NB4 (cell line): ENCODE data around the gene NRL.

Experiments used
- DNase-seq: peaks from one replicate; pipeline ENCODE4 v3.0.0; 2010; ENCODE audit warnings: low read depth
- H3K4me3 ChIP-seq: one replicate; pipeline ENCODE4 v1.5.1; 2011; ENCODE audit warnings: mild to moderate bottlenecking, low read depth, low read length, moderate library complexity
- MYC ChIP-seq: IDR thresholded peaks from 2 replicates; pipeline ENCODE4 v1.6.1; 2011; ENCODE audit warnings: low read depth, low read length
- POLR2A ChIP-seq: IDR thresholded peaks from 2 replicates; pipeline ENCODE4 v1.6.1; 2011; ENCODE audit warnings: mild to moderate bottlenecking; ENCODE audit not compliant: insufficient read length; ENCODE audit errors: extremely low read depth
- TF ChIP-seq, protein P1 (sequence below): IDR thresholded peaks from one replicate; pipeline ENCODE4 v1.5.1; 2012; ENCODE audit warnings: low read depth, low read length
- TF ChIP-seq, protein P2 (sequence below): IDR thresholded peaks from 2 replicates; pipeline ENCODE4 v1.6.1; 2011; ENCODE audit warnings: low read depth, low read length

Gene NRL

DNA sequence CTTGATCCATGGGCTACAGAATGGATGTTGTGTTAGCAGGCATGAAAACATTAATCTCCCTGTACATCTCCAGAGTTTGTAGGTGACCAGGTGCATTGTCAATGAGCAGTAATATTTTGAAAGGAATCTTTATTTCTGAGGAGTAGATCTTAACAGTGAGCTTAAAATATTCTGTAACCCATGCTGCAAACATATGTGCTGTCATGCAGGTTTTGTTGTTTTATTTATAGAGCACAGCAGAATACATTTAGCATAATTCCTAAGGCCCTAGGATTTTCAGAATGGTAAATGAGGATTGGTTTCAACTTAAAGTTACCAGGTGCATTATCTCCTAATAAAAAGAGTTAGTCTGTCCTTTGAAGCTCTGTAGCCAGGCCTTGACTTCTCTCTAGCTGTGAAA lies 12.2 kb upstream of the NRL start:
- H3K4me3 ChIP-seq = no peak overlapping the region
- TF ChIP-seq, protein P1, sequence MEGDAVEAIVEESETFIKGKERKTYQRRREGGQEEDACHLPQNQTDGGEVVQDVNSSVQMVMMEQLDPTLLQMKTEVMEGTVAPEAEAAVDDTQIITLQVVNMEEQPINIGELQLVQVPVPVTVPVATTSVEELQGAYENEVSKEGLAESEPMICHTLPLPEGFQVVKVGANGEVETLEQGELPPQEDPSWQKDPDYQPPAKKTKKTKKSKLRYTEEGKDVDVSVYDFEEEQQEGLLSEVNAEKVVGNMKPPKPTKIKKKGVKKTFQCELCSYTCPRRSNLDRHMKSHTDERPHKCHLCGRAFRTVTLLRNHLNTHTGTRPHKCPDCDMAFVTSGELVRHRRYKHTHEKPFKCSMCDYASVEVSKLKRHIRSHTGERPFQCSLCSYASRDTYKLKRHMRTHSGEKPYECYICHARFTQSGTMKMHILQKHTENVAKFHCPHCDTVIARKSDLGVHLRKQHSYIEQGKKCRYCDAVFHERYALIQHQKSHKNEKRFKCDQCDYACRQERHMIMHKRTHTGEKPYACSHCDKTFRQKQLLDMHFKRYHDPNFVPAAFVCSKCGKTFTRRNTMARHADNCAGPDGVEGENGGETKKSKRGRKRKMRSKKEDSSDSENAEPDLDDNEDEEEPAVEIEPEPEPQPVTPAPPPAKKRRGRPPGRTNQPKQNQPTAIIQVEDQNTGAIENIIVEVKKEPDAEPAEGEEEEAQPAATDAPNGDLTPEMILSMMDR = no peak
- TF ChIP-seq, protein P2, sequence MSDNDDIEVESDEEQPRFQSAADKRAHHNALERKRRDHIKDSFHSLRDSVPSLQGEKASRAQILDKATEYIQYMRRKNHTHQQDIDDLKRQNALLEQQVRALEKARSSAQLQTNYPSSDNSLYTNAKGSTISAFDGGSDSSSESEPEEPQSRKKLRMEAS = no peak
- TF ChIP-seq MYC = no peak
- no peak for TF ChIP-seq POLR2A
- DNase-seq = no peak

DNA sequence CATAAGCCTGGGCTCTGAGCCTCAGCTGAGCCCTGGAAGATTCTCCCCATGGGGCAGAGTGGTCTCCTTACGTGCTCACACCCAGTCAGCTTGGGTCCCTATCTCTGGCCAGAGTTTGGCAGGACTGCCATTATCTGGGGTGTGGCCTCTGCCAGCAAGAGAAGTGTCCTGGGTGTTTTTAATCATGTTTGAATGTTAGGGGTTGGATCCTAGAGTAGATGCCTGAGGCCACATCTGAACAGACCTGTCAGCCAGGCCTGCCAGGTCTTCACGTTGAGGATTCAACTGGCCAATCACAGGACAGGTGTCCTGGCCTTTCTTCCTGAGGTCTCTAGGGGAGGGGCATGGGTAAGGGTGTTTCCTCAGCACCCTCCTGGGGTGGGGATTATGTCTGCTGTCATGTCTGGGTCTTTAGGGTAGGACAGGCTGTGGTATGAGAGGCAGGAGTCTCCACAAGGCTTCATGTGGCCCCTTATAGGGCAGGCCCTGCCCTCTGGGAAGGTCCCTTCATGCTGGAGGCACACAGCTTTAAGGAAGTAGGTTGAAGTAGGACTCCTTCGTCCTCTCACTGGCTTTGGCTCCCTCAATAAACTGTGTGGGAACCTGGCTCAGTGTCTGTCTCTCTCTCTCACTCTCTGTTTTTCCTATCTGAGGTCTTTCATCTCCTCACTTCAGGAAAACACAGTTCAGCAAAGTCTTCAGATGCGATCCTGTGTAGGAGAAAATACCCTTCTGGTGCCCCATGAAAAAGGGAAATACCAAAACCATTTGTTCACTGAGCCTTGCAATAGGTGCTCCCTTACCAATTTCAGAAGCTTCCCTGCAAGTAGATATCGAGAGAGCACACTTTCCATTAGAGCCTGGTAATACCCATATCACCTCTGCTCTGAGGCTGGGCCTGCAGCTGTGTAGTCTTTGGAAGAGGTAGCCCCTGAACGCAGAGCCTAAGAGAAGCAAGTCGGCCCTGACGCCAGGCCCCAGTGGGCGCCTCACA lies 9.0 kb upstream of the NRL start:
- H3K4me3 ChIP-seq = no peak overlapping the region
- TF ChIP-seq MYC (no peak), POLR2A (no peak)
- TF ChIP-seq, protein P1 = no peak
- TF ChIP-seq, protein P2 = no peak
- DNase-seq = no peak

DNA sequence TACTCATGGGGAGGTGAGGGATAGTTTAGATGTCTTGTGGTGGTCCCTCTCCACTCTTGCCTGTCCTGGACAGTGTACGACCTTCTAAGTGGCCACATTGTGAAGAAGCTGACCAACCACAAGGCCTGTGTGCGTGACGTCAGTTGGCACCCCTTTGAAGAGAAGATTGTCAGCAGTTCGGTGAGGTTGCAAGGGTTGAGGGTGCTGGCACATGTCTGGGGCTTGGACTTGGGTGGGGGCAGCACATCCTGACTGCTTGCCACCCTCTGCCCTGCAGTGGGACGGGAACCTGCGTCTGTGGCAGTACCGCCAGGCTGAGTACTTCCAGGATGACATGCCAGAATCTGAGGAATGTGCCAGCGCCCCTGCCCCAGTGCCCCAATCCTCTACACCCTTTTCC lies 8.1 kb upstream of the NRL start:
- DNase-seq = no peak
- TF ChIP-seq POLR2A (no peak), MYC (no peak)
- TF ChIP-seq, protein P1 = no peak
- TF ChIP-seq, protein P2 = no peak

DNA sequence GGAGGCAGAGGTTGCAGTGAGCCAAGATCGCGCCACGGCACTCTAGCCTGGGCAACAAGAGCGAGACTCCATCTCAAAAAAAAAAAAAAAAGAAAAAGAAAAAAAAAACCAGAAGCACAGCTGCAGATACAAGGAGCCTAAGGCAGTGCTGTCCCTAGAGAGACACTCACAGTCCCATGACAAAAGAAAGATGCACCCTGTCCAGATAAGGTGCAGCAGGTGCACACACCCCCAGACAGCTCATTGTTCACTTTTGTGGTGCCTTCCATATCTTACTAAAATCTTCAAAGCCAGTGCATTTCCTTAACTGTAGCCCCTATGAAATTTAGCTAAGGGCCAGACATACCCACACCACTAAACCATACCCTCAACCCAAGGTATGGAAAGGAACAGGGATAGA lies 7.7 kb upstream of the NRL start:
- TF ChIP-seq MYC = no peak
- TF ChIP-seq, protein P2 = no peak
- no peak for TF ChIP-seq POLR2A
- TF ChIP-seq, protein P1 = no peak
- no peak for DNase-seq
- no peak overlapping the region for H3K4me3 ChIP-seq

More for the DNA sequence above, 8.1 kb upstream of the NRL start:
- H3K4me3 ChIP-seq = no peak overlapping the region

DNA sequence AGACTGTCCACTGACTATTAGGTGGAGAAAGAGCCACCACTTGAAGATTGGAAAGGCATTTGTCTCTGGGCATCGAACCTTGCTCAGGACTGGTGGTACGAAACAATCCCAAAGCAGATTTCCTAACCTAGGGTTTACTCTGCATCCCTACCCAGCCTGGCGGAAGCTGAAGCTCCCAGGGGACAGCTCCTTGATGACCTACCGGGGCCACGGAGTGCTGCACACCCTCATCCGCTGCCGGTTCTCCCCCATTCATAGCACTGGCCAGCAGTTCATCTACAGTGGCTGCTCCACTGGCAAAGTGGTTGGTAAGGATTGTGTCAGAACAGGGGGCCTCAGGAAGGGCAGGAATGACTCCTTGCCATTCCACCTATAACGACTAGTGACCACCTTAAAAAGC lies 6.5 kb upstream of the NRL start:
- TF ChIP-seq POLR2A (no peak), MYC (no peak)
- TF ChIP-seq, protein P1 = no peak
- TF ChIP-seq, protein P2 = no peak
- H3K4me3 ChIP-seq = no peak overlapping the region
- no peak for DNase-seq
